22Rv1 (cell line): ENCODE data around the gene FLNB.

Experiments
- CTCF ChIP-seq: fragments of 450-650 bp; IDR thresholded peaks from 2 replicates; pipeline ENCODE4 v1.5.1; 2017; ENCODE audit warnings: mild to moderate bottlenecking
- ZFX ChIP-seq: fragments of 450-650 bp; IDR thresholded peaks from 2 replicates; pipeline ENCODE4 v1.6.1; 2017; ENCODE audit warnings: antibody characterized with exemption, borderline replicate concordance

GRCh38 chr3:57968501-57968900 lies 39.7 kb upstream of the FLNB start:
- no peak for TF ChIP-seq CTCF
- no peak for TF ChIP-seq ZFX
